Measurements from ENCODE around the gene SEMA3D.

DNA sequence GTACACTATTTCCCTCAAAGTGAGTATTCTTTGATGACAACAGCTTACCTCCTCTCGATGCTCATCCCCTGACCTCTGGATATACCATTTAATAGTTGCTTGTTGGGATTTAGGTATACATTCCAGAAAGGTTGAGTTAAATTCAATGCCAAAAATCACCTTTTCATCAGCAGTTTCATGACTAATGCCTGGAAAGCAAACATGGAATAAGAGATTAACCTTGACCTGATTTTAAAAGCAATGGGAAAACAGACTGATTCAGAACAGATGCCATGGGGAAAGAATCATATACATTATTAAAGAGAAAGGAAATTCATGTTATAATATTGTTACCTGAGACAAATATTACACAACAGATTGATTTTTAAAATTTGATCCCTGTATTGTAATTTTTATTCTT, 180.1 kb downstream of the SEMA3D start:
- TF ChIP-seq CTCF (IDR thresholded peaks at IDR 0.05; ENCODE audit: insufficient read depth, low read depth, low read length), result no peak
- TF ChIP-seq EZH2 (IDR thresholded peaks at IDR 0.05; ENCODE audit: insufficient read depth, low read length), result no peak
